HG02571 (cell line): ENCODE data around the gene GLIS1.
A peak's percentile ranks its signal among the peaks of the same experiment; 100 is the strongest.
"Not testable (repeated sequence)": the region's sequence is repeated elsewhere in the genome, so short reads cannot be mapped to it uniquely, and the experiment has no call there.

Source experiments
- ATAC-seq: cut with Tn5 transposase; IDR thresholded peaks from one replicate; pipeline ENCODE4 v1.9.1; 2021; ENCODE audit warnings: mild to moderate bottlenecking, moderate library complexity; ENCODE audit not compliant: unreplicated experiment

Gene GLIS1

GRCh38 chr1:53739109-53739681, at the start of gene GLIS1:
Gene GLIS1, minus strand, starts transcription at chr1:53739164. Its CDS starts 1,100 bp downstream, at chr1:53738064.
- ATAC-seq = peak; percentile 95

DNA sequence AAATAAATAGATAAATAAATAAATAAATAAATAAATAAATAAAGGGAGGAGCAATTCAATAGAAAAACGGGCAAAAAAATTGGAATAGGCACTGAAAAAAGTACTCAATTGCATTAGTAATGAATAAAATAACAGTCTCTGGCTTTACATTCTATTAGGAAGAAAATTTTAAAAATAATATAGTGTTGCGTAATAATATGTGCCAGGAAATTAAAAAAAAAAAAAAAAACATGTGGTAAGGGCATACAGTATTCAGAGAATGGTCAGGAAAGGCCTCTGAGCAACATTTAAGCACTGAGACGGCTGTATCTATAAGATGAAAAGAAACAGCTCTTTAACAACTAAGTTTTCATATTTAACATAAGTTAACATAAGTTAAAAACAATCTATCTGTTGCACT, 48.7 kb upstream of the GLIS1 start:
- no peak for ATAC-seq

GRCh38 chr1:53783056-53783455, 44.1 kb upstream of the GLIS1 start:
- ATAC-seq = no peak

DNA sequence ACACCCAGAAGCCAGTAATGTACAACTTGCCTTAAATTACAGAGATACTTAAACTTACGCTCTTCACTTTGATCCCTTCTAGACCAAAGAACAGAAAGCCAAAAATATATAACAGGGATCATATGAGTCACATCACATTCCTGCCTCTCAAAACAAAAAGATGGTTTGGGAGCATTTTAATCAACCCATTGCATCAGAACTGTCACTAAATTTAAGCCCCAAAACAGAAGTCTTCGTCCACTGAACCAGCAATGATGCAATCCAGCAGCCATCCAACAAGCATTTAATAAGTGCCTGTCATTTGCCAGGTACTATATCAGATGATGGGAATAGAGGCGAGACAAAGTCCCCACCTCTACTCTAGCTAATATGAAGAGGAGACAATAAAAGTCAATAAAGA, 42.7 kb upstream of the GLIS1 start:
- ATAC-seq = no peak

DNA sequence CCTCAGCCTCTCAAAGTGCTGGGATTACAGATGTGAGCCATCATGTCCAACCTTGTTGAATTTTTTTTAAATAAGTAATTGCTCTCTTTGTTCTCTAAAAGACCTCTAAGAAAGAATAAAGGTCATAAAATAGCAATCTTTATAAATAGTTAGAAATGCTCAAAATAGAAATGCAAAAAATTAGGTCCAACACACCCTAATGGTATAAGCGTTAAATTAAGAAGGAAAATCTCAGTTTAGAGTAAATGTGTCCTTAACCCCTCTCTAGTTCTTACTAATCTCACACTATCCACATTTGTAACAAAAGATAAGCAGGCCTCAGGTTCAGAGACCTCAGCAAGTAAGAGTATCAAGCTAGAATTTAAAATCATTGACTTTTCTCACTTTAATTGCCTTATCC, 38.3 kb upstream of the GLIS1 start:
- ATAC-seq = no peak

- ATAC-seq = no peak
Measured at GRCh38 chr1:53771648-53772047, 32.7 kb upstream of the GLIS1 start.

GRCh38 chr1:53769780-53770179, 30.8 kb upstream of the GLIS1 start:
- ATAC-seq = no peak

DNA sequence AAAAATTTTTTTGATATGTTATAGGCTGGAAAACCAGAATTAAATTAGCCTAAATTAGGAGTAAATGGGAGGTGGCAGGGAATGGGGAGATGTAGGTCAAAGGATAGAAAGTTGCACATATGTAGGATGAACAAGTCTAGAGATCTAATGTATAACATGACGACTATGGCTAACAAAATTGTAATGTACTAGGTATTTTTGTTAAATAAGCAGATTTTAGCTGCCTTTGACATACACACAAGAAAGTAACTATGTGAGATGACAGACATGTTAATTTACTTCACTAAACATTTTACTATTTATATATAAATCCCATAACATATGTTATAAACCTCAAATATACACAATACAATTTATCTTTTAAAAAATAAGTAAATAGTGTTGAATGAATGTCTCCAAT, 30.2 kb upstream of the GLIS1 start:
- ATAC-seq = no peak

- ATAC-seq = no peak
Measured at GRCh38 chr1:53766831-53767405, 28.0 kb upstream of the GLIS1 start.

GRCh38 chr1:53766194-53766742, 27.3 kb upstream of the GLIS1 start:
- no peak for ATAC-seq

- no peak for ATAC-seq
Measured at GRCh38 chr1:53765657-53766056, 26.7 kb upstream of the GLIS1 start.

DNA sequence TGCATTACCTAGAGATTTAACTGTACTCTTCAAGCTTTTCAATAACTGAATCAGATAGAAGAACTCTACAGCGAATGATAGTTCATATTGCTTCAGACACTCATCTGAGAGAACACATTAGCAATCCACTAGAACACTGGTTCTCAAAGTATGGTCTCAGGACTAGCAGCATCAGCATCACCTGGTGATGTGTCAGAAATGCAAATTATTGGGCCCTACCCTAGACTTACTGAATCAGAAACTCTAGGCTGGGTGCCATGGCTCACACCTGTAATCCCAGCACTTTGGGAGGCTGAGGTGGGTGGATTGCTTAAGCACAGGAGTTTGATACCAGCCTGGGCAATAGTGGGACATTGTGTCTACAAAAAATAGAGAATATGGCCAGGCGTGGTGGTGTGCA, 24.9 kb upstream of the GLIS1 start:
- no peak for ATAC-seq

DNA sequence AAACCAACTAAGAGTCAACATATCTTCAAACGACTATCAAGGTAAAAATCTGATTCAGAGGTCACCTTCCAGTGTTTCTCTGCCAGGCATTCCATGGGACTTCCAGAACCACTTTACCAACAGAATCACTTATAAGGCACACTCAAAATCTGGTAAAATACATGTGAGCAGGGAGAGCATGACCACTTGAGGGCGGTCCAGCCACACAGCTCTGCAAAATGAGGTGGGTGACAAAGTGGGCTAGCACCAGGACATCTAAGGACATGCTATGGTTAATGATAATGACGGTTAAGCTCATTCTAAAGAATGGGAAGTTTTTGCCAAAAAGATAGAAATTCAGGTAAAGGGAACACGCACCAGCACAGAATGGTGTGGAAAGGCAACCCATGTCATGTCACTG, 24.5 kb upstream of the GLIS1 start:
- ATAC-seq = no peak

- ATAC-seq = not testable (repeated sequence)
Measured at GRCh38 chr1:53760497-53760896, 21.5 kb upstream of the GLIS1 start.

- ATAC-seq = no peak
Measured at GRCh38 chr1:53755874-53756273, 16.9 kb upstream of the GLIS1 start.

DNA sequence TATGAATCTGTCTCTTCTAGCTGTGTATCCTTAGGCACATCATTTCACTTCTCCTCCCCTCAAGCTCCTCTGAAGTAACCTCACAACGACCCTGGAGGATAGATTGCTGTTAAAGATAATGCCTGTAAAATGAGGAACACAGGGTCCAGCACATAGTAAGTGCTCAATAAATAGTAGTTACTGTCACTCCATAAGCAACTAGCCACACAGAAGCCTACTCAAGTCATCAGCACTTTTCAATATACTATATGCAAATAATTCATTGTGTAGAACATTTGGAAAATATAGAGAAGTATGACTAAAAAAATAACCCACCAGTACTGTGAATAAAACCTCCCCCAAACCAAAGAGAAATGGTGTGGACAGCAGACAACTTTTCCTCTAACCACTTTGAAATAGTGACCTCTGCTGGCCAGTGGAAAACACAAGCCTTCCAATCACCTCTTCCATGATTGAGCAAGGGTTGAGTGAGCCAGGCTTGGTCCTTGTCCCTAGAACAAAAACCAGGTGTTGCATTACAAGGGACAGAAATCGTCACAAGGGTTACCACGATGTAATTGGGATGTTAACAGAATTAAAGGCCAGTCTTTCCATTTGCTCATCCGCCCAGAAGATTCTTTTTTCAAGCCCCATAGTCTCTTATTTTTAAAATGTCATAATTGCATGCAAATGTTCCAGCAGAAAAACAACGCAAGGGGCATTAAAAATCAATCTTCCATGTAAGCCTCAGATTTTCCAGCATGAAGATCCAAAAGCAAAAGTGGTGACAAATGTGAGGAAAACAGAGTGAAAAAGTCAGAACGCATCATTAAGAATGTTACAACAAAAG, 15.7 kb upstream of the GLIS1 start:
- ATAC-seq = no peak

DNA sequence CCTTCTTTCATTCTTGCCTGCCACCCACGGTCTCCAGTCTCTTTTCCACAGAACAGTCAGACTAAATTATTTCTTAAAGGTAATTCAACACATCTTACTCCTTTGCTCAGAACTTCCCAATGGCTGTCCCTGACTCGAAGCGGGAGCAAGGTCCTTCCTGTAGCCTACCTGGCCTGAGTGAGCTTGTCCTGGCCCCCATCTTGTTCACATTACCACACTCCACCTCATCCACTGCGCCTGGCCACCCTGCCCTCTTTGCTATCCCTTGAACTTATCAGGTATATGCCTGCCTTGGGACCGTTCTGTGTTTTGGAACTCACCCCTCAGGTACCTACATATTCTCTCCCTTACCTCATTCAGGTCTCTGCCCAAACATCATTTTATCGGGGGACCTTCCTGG, 13.3 kb upstream of the GLIS1 start:
- no peak for ATAC-seq

GRCh38 chr1:53747841-53748240, 8.9 kb upstream of the GLIS1 start:
- ATAC-seq = no peak

GRCh38 chr1:53740621-53741105, 1.7 kb upstream of the GLIS1 start:
- ATAC-seq = no peak

DNA sequence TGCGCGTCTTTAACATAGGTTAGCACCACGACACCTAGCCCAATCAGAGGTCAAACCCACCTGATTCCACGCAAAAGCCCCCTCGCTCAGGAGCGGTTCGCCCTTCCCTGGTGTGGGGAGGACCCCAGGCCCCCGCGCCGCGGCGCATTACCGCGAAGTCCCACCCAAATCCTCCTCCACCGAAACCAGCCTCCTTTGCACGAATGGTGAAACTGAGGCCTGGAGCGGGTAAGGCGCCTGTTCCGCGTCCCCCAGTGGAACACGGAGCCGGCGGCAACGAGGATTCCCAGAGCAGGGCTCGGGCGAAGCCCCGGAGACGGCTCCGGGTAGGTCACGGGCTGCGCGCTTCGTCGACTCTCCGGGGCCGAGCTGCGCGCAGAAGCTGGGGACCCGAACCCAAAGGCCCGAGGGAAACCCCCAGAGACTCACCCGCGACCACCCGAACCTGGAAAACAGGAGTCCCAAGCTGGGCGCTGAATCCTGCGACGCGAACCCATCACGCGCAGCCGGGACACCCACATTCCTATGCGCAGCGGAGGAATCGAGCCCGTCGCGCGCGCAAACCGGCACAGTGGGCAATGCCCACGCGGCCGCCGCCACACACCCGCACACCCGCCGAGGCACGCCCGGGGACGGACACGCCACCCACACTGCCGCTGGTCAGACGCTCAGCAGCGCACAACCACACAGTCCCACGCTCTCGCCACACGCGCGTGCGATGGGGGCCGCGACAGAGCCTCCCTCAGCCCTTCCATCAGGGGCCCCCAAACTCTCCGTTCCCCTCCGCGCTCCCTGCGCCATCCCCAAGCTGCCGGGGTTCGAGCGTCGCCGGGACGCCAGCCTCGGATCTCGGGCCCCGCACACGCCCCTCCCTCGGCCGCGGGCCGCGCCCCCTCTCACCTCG, 507 bp downstream of the GLIS1 start:
- ATAC-seq = peak; percentile 9
